GM12878 (cell line): ENCODE measurements around the gene NUDT3. TPM values are rescaled to one million over a fixed set of nuclear protein-coding genes. Genes with fewer than 3 reads are reported as not detected.

ENCODE experiments used
- CBFB ChIP-seq: IDR thresholded peaks from 2 replicates; pipeline ENCODE4 v1.6.1; 2016; ENCODE audit warnings: antibody characterized with exemption, low read depth
- CUX1 ChIP-seq: IDR thresholded peaks from 2 replicates; pipeline ENCODE4 v1.6.1; 2012; ENCODE audit warnings: improper control_type of control experiment, low read depth, low read length; ENCODE audit not compliant: insufficient replicate concordance
- ESRRA ChIP-seq: IDR thresholded peaks from 2 replicates; pipeline ENCODE4 v1.6.1; 2012; ENCODE audit warnings: mild to moderate bottlenecking, low read length, improper control_type of control experiment
- HDGF ChIP-seq: fragments of 450-650 bp; IDR thresholded peaks from 2 replicates; pipeline ENCODE4 v1.6.1; 2016; ENCODE audit warnings: antibody characterized with exemption
- IKZF2 ChIP-seq, 2 experiments: fragments of 450-650 bp; IDR thresholded peaks; 2 replicates each; pipeline ENCODE4 v1.6.1; 2017; ENCODE audit warnings: mild to moderate bottlenecking in 2 of 2, moderate library complexity in 2 of 2
- JUND ChIP-seq: IDR thresholded peaks from 2 replicates; pipeline ENCODE4 v1.6.1; 2012; ENCODE audit warnings: low read depth, mild to moderate bottlenecking, low read length, improper control_type of control experiment, moderate library complexity
- MEF2A ChIP-seq: IDR thresholded peaks from 2 replicates; pipeline ENCODE4 v1.6.1; 2011; ENCODE audit warnings: low read depth, mild to moderate bottlenecking, low read length, moderate library complexity; ENCODE audit not compliant: insufficient read depth
- MTA2 ChIP-seq: fragments of 450-650 bp; IDR thresholded peaks from 2 replicates; pipeline ENCODE4 v1.6.1; 2016; ENCODE audit warnings: low read depth, mild to moderate bottlenecking, moderate library complexity
- MTA3 ChIP-seq: IDR thresholded peaks from 2 replicates; pipeline ENCODE4 v1.6.1; 2012; ENCODE audit warnings: low read length, inconsistent platforms, borderline replicate concordance
- NFYB ChIP-seq: IDR thresholded peaks from 2 replicates; pipeline ENCODE4 v1.6.1; 2011; ENCODE audit warnings: low read depth, mild to moderate bottlenecking, low read length, improper control_type of control experiment, moderate library complexity; ENCODE audit not compliant: insufficient read depth
- NR2C1 ChIP-seq: fragments of 450-650 bp; IDR thresholded peaks from 2 replicates; pipeline ENCODE4 v1.6.1; 2017; ENCODE audit warnings: antibody characterized with exemption, mild to moderate bottlenecking, moderate library complexity
- NR2C2 ChIP-seq: IDR thresholded peaks from 2 replicates; pipeline ENCODE4 v1.6.1; 2011; ENCODE audit warnings: borderline replicate concordance, low read depth; ENCODE audit not compliant: control insufficient read depth, insufficient read length
- PAX8 ChIP-seq: fragments of 450-650 bp; IDR thresholded peaks from 2 replicates; pipeline ENCODE4 v1.6.1; 2017; ENCODE audit warnings: mild to moderate bottlenecking, moderate library complexity
- RCOR1 ChIP-seq: conservative IDR thresholded peaks from 2 replicates; pipeline ENCODE4 v1.6.1; 2012; ENCODE audit warnings: low read depth, low read length, improper control_type of control experiment
- RELA ChIP-seq: fragments of 450-650 bp; IDR thresholded peaks from 2 replicates; pipeline ENCODE4 v1.8.0; 2014; ENCODE audit warnings: borderline replicate concordance; ENCODE audit not compliant: partially characterized antibody
- SKIL ChIP-seq: fragments of 450-650 bp; IDR thresholded peaks from 2 replicates; pipeline ENCODE4 v1.6.1; 2017; ENCODE audit warnings: mild to moderate bottlenecking, low read depth, inconsistent platforms; ENCODE audit not compliant: poor library complexity, severe bottlenecking
- SMAD1 ChIP-seq: fragments of 450-650 bp; IDR thresholded peaks from 2 replicates; pipeline ENCODE4 v1.6.1; 2018; ENCODE audit warnings: mild to moderate bottlenecking, low read depth; ENCODE audit not compliant: partially characterized antibody
- TBL1XR1 ChIP-seq: IDR thresholded peaks from 2 replicates; pipeline ENCODE4 v1.6.1; 2012; ENCODE audit warnings: low read depth, low read length, improper control_type of control experiment
- ZBED1 ChIP-seq: IDR thresholded peaks from 2 replicates; pipeline ENCODE4 v1.6.1; 2016; ENCODE audit warnings: borderline replicate concordance
- polyA plus RNA-seq, 11 experiments: library from polyadenylated mRNA; depleted of rRNA in 4 of 11; unstranded in 6 of 11; stranded (reverse) in 5 of 11; fragments of >200 nt; fragmentation: Nextera tagmentation in 4 of 11; fragmentation: Illumina TruSeq in 1 of 11; extraction: Ambion mirVana in 4 of 11; extraction: Trizol in 1 of 11; gene quantifications; 1 replicate in 1 of 11; 2 replicates in 10 of 11; pipeline versions ENCODE4 v1.2.1 to v1.2.3, GENCODE V29; 2011 to 2016; ENCODE audit warnings: inconsistent platforms in 2 of 11, missing spikeins in 2 of 11, low read depth in 1 of 11
- total RNA-seq, 4 experiments: library from RNA; depleted of rRNA in 3 of 4; stranded (reverse); fragments of >200 nt in 3 of 4; fragmentation: Illumina TruSeq in 1 of 4; extraction: Trizol in 1 of 4; gene quantifications; 2 replicates each; pipeline versions ENCODE4 v1.2.1 to v1.2.3, GENCODE V29; 2013 to 2021
- TF ChIP-seq, protein P1 (sequence below): fragments of 150-350 bp; IDR thresholded peaks from 2 replicates; pipeline ENCODE4 v1.6.1; 2016; ENCODE audit warnings: low read depth, low read length

Gene NUDT3
- total and polyA plus RNA-seq, 10 of the 15 experiments (the other 5 are each of a cell fraction or from before 2014, with no cell fraction given) = 2.4 to 32.3 (median 25.5) TPM

- TF ChIP-seq SKIL (peak; percentile 72), NFYB (no peak), MTA2 (no peak), MEF2A (no peak), IKZF2 (IDR thresholded peaks at IDR 0.05) (0 out of 4 replicates have a peak, but pooled peaks have one; percentile 34 to 64), RCOR1 (no peak), NR2C1 (no peak), SMAD1 (peak; percentile 40), NR2C2 (no peak), TBL1XR1 (no peak; the same call in 1 of the 2 replicates), CBFB (peak; percentile 81), ZBED1 (no peak), MTA3 (no peak), ESRRA (no peak), RELA (no peak), JUND (no peak), PAX8 (no peak), CUX1 (no peak), HDGF (no peak)
- TF ChIP-seq, protein P1, sequence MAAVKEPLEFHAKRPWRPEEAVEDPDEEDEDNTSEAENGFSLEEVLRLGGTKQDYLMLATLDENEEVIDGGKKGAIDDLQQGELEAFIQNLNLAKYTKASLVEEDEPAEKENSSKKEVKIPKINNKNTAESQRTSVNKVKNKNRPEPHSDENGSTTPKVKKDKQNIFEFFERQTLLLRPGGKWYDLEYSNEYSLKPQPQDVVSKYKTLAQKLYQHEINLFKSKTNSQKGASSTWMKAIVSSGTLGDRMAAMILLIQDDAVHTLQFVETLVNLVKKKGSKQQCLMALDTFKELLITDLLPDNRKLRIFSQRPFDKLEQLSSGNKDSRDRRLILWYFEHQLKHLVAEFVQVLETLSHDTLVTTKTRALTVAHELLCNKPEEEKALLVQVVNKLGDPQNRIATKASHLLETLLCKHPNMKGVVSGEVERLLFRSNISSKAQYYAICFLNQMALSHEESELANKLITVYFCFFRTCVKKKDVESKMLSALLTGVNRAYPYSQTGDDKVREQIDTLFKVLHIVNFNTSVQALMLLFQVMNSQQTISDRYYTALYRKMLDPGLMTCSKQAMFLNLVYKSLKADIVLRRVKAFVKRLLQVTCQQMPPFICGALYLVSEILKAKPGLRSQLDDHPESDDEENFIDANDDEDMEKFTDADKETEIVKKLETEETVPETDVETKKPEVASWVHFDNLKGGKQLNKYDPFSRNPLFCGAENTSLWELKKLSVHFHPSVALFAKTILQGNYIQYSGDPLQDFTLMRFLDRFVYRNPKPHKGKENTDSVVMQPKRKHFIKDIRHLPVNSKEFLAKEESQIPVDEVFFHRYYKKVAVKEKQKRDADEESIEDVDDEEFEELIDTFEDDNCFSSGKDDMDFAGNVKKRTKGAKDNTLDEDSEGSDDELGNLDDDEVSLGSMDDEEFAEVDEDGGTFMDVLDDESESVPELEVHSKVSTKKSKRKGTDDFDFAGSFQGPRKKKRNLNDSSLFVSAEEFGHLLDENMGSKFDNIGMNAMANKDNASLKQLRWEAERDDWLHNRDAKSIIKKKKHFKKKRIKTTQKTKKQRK = no peak
Measured at GRCh38 chr6:34425498-34426410, 33.3 kb upstream of the NUDT3 start, which contains the start of gene RPS10 (continued).
